Stimulated activated CD4-positive, alpha-beta T cell treated with anti-CD3 and anti-CD28 coated beads, Interleukin-1b, Interleukin-23, amount 100 ng/mL, for 24 hours (primary cell): Measurements from ENCODE around the gene AMN1.

Experiments
- DNase-seq, 4 experiments: peaks; one replicate each; pipeline ENCODE4 v3.0.0-alpha.2; 2020; ENCODE audit warnings: low read depth in 4 of 4, low spot score in 1 of 4

The AMN1 gene

GRCh38 chr12:31631809-31632208, 97.0 kb downstream of the AMN1 start:
- no peak for DNase-seq

- DNase-seq, result no peak
These were observed 97.6 kb downstream of the AMN1 start for GRCh38 chr12:31631023-31631724.

GRCh38 chr12:31629756-31630732, 98.8 kb downstream of the AMN1 start:
- no peak for DNase-seq

- no peak for DNase-seq
These were observed 101.3 kb downstream of the AMN1 start for GRCh38 chr12:31627456-31628054.

- DNase-seq, result no peak
These were observed 102.4 kb downstream of the AMN1 start for GRCh38 chr12:31626270-31626995.

- DNase-seq, result no peak
These were observed 106.8 kb downstream of the AMN1 start for GRCh38 chr12:31622038-31622437.
